ENCODE results near the gene NANOGP8.
"Not testable (repeated sequence)": the region's sequence is repeated elsewhere in the genome, so short reads cannot be mapped to it uniquely, and the experiment has no call there.

The NANOGP8 gene, protein sequence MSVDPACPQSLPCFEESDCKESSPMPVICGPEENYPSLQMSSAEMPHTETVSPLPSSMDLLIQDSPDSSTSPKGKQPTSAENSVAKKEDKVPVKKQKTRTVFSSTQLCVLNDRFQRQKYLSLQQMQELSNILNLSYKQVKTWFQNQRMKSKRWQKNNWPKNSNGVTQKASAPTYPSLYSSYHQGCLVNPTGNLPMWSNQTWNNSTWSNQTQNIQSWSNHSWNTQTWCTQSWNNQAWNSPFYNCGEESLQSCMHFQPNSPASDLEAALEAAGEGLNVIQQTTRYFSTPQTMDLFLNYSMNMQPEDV

DNA sequence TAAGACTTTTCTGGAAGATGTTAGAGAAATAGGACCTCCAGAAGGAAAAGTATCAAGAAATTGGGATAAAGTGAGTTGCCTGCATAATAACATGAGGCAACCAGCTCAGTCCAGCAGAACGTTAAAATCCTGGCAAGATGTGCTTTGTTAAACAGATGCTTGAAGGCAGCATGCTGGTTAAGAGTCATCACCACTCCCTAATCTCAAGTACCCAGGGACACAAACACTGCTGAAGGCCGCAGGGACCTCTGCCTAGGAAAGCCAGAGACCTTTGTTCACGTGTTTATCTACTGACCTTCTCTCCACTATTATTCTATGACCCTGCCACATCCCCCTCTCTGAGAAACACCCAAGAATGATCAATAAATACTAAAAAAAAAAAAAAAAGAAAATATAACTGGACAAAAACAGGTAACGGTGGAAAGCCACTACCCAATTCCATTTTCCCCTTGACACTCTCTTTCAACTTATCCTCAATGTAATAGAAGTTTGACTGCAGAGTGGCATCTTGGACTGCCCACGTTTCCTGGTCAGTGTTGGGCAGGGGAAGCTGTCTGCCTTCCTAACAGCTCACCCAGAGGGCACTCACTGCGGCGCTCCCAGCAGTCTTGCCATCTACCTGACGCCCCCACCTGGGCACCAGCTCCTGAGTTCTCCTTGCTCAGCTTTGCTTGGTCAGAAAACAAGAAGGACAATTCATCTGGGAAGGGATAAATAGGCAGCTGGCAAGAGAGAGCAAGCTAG is at the start of gene NANOGP8:
Gene NANOGP8 (minus strand): TSS at position 120 of the 744 bp plus-strand sequence. CDS start 185 bp downstream, outside the sequence.
- not testable (repeated sequence) for DNase-seq; H3K27ac ChIP-seq; H3K27me3 ChIP-seq (ENCODE audit: insufficient read depth, low read depth, severe bottlenecking); H3K36me3 ChIP-seq; H3K9me3 ChIP-seq (ENCODE audit: severe bottlenecking); H3K4me3 ChIP-seq (ENCODE audit: low read depth, low read length)

DNA sequence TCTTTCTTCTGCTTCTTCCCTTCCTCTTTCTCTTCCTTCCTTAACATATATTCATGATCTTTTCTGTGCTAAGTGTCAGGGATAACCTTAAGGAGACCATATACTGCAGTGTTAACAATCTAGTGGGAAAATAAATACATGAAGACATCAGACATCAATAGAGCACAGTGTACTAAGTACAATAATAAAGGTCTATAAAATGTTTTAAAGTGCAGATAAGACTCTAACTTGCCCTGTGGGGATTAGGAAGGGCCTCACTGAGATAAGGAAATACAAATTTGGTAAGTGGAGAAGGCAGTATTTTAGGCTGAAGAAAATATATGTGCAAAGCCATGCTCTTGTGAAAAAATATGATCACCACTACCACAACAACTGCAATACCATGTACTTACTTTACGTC is 49.2 kb upstream of the NANOGP8 start:
- Histone ChIP-seq H3K4me3 (ENCODE audit: low read depth, low read length) (no peak overlapping the region), H3K27ac (no peak overlapping the region), H3K27me3 (ENCODE audit: insufficient read depth, low read depth, severe bottlenecking) (no peaks in the 10 kb centered on the region), H3K9me3 (ENCODE audit: severe bottlenecking) (peaks cover 3% of the 10 kb centered on the region), H3K36me3 (no peaks in the 10 kb centered on the region)
- TF ChIP-seq, protein P1, sequence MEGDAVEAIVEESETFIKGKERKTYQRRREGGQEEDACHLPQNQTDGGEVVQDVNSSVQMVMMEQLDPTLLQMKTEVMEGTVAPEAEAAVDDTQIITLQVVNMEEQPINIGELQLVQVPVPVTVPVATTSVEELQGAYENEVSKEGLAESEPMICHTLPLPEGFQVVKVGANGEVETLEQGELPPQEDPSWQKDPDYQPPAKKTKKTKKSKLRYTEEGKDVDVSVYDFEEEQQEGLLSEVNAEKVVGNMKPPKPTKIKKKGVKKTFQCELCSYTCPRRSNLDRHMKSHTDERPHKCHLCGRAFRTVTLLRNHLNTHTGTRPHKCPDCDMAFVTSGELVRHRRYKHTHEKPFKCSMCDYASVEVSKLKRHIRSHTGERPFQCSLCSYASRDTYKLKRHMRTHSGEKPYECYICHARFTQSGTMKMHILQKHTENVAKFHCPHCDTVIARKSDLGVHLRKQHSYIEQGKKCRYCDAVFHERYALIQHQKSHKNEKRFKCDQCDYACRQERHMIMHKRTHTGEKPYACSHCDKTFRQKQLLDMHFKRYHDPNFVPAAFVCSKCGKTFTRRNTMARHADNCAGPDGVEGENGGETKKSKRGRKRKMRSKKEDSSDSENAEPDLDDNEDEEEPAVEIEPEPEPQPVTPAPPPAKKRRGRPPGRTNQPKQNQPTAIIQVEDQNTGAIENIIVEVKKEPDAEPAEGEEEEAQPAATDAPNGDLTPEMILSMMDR (IDR thresholded peaks at IDR 0.05; ENCODE audit: low read depth, low read length): no peak
- no peak for DNase-seq

DNA sequence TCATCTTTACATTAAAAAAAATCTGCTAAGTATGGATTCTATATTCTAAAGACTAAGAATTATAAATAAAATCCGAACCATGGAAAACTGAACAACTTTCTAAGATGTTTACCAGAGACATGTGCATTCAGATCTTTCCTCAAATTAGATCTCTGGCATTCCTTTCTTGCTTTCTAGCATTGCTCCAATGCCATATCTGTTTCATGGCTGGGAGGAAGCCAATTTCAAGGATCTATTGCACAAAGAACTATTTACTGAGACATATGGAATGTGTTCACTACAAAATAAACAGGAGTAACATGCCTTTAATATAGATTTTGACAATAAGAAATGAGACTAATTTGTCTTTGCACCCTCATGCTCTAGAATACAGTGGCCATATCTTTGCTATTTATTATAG is 45.1 kb upstream of the NANOGP8 start:
- TF ChIP-seq, protein P1 (IDR thresholded peaks at IDR 0.05; ENCODE audit: low read depth, low read length): no peak
- peaks cover 3% of the 10 kb centered on the region for H3K9me3 ChIP-seq (ENCODE audit: severe bottlenecking)
- no peak overlapping the region for H3K27ac ChIP-seq
- DNase-seq: no peak
- H3K36me3 ChIP-seq: no peaks in the 10 kb centered on the region
- H3K4me3 ChIP-seq (ENCODE audit: low read depth, low read length): no peak overlapping the region
- no peaks in the 10 kb centered on the region for H3K27me3 ChIP-seq (ENCODE audit: insufficient read depth, low read depth, severe bottlenecking)

DNA sequence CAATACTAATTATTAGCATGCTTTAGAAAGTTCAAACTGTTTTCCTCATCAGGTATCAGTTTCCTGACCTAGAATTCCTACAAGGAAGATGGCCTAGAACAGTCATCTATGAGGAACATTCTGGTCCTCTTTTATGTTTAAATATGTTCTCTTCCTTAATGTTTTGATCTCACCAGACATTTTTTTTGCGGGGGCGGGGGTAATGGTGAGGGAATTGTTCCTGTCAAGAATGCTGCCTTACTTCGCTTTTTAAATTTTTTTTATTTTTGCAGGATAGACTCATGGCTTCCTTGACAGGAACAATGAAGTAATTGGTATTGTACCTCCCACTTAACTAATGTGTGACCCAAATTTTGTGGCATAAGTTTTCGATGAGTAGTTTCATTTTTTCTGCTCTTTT is 44.3 kb upstream of the NANOGP8 start:
- no peak for DNase-seq
- H3K27me3 ChIP-seq (ENCODE audit: insufficient read depth, low read depth, severe bottlenecking): no peaks in the 10 kb centered on the region
- H3K4me3 ChIP-seq (ENCODE audit: low read depth, low read length): no peak overlapping the region
- H3K27ac ChIP-seq: no peak overlapping the region
- peaks cover 3% of the 10 kb centered on the region for H3K9me3 ChIP-seq (ENCODE audit: severe bottlenecking)
- H3K36me3 ChIP-seq: no peaks in the 10 kb centered on the region
- TF ChIP-seq, protein P1 (IDR thresholded peaks at IDR 0.05; ENCODE audit: low read depth, low read length): no peak

DNA sequence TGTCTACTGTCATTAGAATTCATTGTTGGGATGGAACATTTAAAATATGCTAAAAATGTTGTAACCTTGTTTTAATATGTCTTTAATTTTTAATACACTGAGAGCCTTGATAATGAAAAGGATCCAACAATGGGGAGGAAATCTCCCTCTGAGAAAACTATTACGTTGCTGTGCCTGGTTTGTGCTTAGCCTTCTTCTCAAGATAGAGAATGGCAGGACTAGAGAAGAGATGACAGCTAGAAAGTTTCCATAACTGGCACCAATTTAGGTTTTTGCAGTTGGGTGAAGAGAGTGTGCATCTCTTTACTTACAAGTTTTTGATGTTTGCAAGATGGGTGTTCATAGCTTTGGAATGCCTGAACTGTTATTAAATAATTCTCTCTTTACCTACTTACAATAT is 42.6 kb upstream of the NANOGP8 start:
- TF ChIP-seq, protein P1 (IDR thresholded peaks at IDR 0.05; ENCODE audit: low read depth, low read length): no peak
- H3K27ac ChIP-seq: no peak overlapping the region

DNA sequence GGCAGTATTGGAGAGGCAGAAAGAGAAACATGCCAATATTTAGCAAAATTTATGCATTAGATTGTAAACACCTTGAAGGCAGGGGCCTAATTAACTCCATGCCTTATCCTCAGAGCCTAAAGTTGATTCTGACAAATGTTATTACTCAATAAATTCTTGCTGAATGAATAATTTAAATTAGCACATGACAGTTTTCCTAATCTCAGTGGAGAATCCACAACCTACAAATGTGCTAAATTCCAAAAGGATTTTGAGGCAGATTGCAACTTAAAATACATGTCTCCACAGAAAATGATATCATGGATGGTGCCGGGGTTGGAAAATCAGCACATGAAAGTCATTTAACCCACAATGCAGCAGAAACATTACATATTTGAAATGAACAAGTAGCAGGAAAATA is 41.1 kb upstream of the NANOGP8 start:
- no peaks in the 10 kb centered on the region for H3K27me3 ChIP-seq (ENCODE audit: insufficient read depth, low read depth, severe bottlenecking)
- no peak overlapping the region for H3K4me3 ChIP-seq (ENCODE audit: low read depth, low read length)
- H3K27ac ChIP-seq: no peak overlapping the region
- no peaks in the 10 kb centered on the region for H3K36me3 ChIP-seq
- H3K9me3 ChIP-seq (ENCODE audit: severe bottlenecking): no peaks in the 10 kb centered on the region
- TF ChIP-seq, protein P1 (IDR thresholded peaks at IDR 0.05; ENCODE audit: low read depth, low read length): no peak
- no peak for DNase-seq

More for the DNA sequence above, 42.6 kb upstream of the NANOGP8 start:
- H3K4me3 ChIP-seq (ENCODE audit: low read depth, low read length): no peak overlapping the region
- H3K36me3 ChIP-seq: no peaks in the 10 kb centered on the region
- H3K27me3 ChIP-seq (ENCODE audit: insufficient read depth, low read depth, severe bottlenecking): no peaks in the 10 kb centered on the region
- peaks cover 3% of the 10 kb centered on the region for H3K9me3 ChIP-seq (ENCODE audit: severe bottlenecking)
- no peak for DNase-seq

Data from WERI-Rb-1 (cell line).